HepG2 (cell line): ENCODE data around the gene CASKIN2. TPM values are rescaled to one million over a fixed set of nuclear protein-coding genes. Genes with fewer than 3 reads are reported as not detected.

ENCODE experiments used
- CHD2 ChIP-seq: IDR thresholded peaks from 2 replicates; pipeline ENCODE4 v1.6.1; 2011; ENCODE audit warnings: low read depth, low read length, improper control_type of control experiment
- ELF1 ChIP-seq: sonication (generic); formaldehyde crosslinking; IDR thresholded peaks from 2 replicates; pipeline ENCODE4 v1.4.0; 2020; ENCODE audit warnings: missing genetic modification reagents
- GABPA ChIP-seq, 2 experiments: IDR thresholded peaks; 2 replicates each; pipeline ENCODE4 v1.6.1; 2011 to 2016; ENCODE audit warnings: low read depth in 2 of 2, low read length in 1 of 2, missing biosample characterization in 1 of 2, missing genetic modification characterization in 1 of 2
- HNRNPH1 ChIP-seq: fragments of 200-400 bp; formaldehyde crosslinking; optimal IDR thresholded peaks from 2 replicates; pipeline ENCODE3; 2017; ENCODE audit warnings: mild to moderate bottlenecking, low read depth, low read length
- KMT2B ChIP-seq: IDR thresholded peaks from 2 replicates; pipeline ENCODE4 v1.6.1; 2016; ENCODE audit warnings: missing genetic modification reagents, missing compliant biosample characterization
- NFYB ChIP-seq: sonication (generic); formaldehyde crosslinking; IDR thresholded peaks from 2 replicates; pipeline ENCODE4 v1.4.0; 2020; ENCODE audit warnings: missing genetic modification reagents
- PREB ChIP-seq: sonication (generic); formaldehyde crosslinking; IDR thresholded peaks from 2 replicates; pipeline ENCODE4 v1.4.0; 2020; ENCODE audit warnings: missing genetic modification reagents
- SALL2 ChIP-seq: sonication (generic); formaldehyde crosslinking; IDR thresholded peaks from 2 replicates; pipeline ENCODE4 v1.8.1; 2023; ENCODE audit warnings: mild to moderate bottlenecking, missing genetic modification reagents, inconsistent platforms
- SP4 ChIP-seq: sonication (generic); formaldehyde crosslinking; IDR thresholded peaks from 2 replicates; pipeline ENCODE4 v1.8.1; 2023; ENCODE audit warnings: mild to moderate bottlenecking, missing genetic modification reagents
- TARDBP ChIP-seq: sonication (generic); formaldehyde crosslinking; IDR thresholded peaks from 2 replicates; pipeline ENCODE4 v1.8.0; 2022; ENCODE audit warnings: mild to moderate bottlenecking, missing genetic modification reagents
- TCF7 ChIP-seq: sonication (generic); IDR thresholded peaks from 2 replicates; pipeline ENCODE4 v1.6.1; 2016; ENCODE audit warnings: antibody characterized with exemption, low read depth
- TFAP4 ChIP-seq: sonication (generic); IDR thresholded peaks from 2 replicates; pipeline ENCODE4 v1.6.1; 2016; ENCODE audit warnings: low read depth, borderline replicate concordance
- THRA ChIP-seq: sonication (generic); formaldehyde crosslinking; IDR thresholded peaks from 2 replicates; pipeline ENCODE4 v1.4.0; 2020; ENCODE audit warnings: missing genetic modification reagents, borderline replicate concordance
- XRCC5 ChIP-seq: fragments of 200-400 bp; formaldehyde crosslinking; optimal IDR thresholded peaks from 2 replicates; pipeline ENCODE3; 2017; ENCODE audit warnings: mild to moderate bottlenecking, low read length
- YY1 ChIP-seq: IDR thresholded peaks from 2 replicates; pipeline ENCODE4 v1.6.1; 2011; ENCODE audit warnings: low read length, low read depth, moderate library complexity, mild to moderate bottlenecking; ENCODE audit not compliant: insufficient read depth, insufficient replicate concordance
- ZNF383 ChIP-seq: sonication (generic); formaldehyde crosslinking; IDR thresholded peaks from 2 replicates; pipeline ENCODE4 v1.4.0; 2020; ENCODE audit warnings: missing genetic modification reagents, mild to moderate bottlenecking, borderline replicate concordance
- ZNF7 ChIP-seq: IDR thresholded peaks from 2 replicates; pipeline ENCODE4 v1.6.1; 2016; ENCODE audit warnings: missing biosample characterization, missing genetic modification reagents
- ZNF891 ChIP-seq: sonication (generic); formaldehyde crosslinking; IDR thresholded peaks from 2 replicates; pipeline ENCODE4 v1.5.0; 2020; ENCODE audit warnings: mild to moderate bottlenecking, missing genetic modification reagents
- ZSCAN30 ChIP-seq: sonication (generic); formaldehyde crosslinking; IDR thresholded peaks from 2 replicates; pipeline ENCODE4 v1.5.0; 2020; ENCODE audit warnings: mild to moderate bottlenecking, missing genetic modification reagents
- ZSCAN31 ChIP-seq: sonication (generic); formaldehyde crosslinking; IDR thresholded peaks from 2 replicates; pipeline ENCODE4 v1.5.0; 2020; ENCODE audit warnings: low read depth, mild to moderate bottlenecking, missing genetic modification reagents
- polyA plus RNA-seq, 8 experiments: library from polyadenylated mRNA; depleted of rRNA in 3 of 8; stranded (reverse) in 7 of 8; unstranded in 1 of 8; fragments of >200 nt; fragmentation: Illumina TruSeq in 4 of 8; extraction: Trizol in 4 of 8; gene quantifications; 2 replicates each; pipeline versions ENCODE4 v1.2.1 to v1.2.3, GENCODE V29; 2011 to 2016; ENCODE audit warnings: low read depth in 4 of 8, missing spikeins in 1 of 8, mixed read lengths in 1 of 8; ENCODE audit not compliant: insufficient read depth in 1 of 8
- total RNA-seq, 5 experiments: library from RNA; depleted of rRNA; stranded (reverse); fragments of >200 nt; fragmentation: Illumina TruSeq; extraction: Trizol; gene quantifications; 2 replicates each; pipeline ENCODE4 v1.2.3, GENCODE V29; 2016; ENCODE audit warnings: low read depth in 1 of 5
- TF ChIP-seq, protein P1 (sequence below): IDR thresholded peaks from 2 replicates; pipeline ENCODE4 v1.6.1; 2016; ENCODE audit warnings: control low read depth
- TF ChIP-seq, protein P2 (sequence below): sonication (generic); formaldehyde crosslinking; IDR thresholded peaks from 2 replicates; pipeline ENCODE4 v1.4.0; 2020; ENCODE audit warnings: missing genetic modification reagents, mild to moderate bottlenecking, borderline replicate concordance

CASKIN2 gene
- total and polyA plus RNA-seq, 2 of the 13 experiments (the other 11 are each of a cell fraction or from before 2014, with no cell fraction given), result 5.2 to 7.8 TPM

DNA sequence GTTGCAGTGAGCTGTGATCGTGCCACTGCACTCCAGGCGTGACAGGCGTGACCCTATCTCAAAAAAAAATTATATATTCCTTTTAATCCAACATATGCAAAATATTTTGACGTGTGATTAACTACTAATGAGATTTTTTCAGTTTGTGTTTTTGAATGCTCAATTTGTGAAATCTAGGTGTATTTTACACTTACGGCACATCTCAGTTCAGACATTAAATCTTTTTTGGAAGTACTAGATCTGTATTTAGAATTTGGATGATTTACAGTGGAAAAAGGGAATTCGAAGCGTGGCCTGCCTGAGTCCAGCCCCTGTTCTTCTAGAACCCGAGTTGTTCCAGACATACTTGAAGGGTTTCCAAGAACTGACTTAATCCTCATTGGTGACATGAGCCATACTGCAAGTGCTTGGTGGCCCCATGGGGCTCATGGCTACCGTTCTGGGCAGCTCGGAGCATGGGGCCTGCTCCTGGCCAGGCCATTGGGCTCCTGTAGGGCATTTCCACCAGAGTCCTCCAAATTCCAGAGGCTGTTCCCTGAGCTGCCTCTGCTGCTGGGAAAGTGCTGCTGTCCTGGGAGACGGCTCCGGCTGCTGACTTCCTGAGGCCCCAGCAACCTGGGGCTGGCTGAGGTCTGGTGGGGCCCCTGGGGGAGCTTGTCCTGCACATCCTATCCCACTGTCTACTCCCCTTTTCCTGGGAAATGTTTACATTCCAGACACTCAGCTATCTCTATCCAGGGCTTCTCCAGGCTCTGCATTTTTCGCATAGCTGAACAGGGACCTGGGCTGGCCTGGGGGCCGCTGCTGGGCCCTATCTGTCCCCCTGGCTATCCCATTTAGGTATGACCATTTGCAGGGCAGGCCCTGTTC is 37.3 kb upstream of the CASKIN2 start (continued):
- TF ChIP-seq, protein P1, sequence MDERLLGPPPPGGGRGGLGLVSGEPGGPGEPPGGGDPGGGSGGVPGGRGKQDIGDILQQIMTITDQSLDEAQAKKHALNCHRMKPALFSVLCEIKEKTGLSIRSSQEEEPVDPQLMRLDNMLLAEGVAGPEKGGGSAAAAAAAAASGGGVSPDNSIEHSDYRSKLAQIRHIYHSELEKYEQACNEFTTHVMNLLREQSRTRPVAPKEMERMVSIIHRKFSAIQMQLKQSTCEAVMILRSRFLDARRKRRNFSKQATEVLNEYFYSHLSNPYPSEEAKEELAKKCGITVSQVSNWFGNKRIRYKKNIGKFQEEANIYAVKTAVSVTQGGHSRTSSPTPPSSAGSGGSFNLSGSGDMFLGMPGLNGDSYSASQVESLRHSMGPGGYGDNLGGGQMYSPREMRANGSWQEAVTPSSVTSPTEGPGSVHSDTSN, result no peak
- 0 out of 2 replicates have a peak, but pooled peaks have one; percentile 41 for TF ChIP-seq KMT2B (CRISPR knock-in tag)
- no peak for TF ChIP-seq HNRNPH1
- 0 out of 2 replicates have a peak, but pooled peaks have one; percentile 70 for TF ChIP-seq ZNF891
- no peak for TF ChIP-seq TARDBP (CRISPR knock-in tag)
- peak; percentile 82 for TF ChIP-seq THRA (CRISPR knock-in tag)
- no peak for TF ChIP-seq GABPA (IDR thresholded peaks at IDR 0.05; ENCODE audit: low read depth, low read length)
- peak; percentile 4; the same call in 1 of the 2 replicates for TF ChIP-seq GABPA (CRISPR knock-in tag; IDR thresholded peaks at IDR 0.05; ENCODE audit: low read depth)
- no peak for TF ChIP-seq TCF7
- no peak for TF ChIP-seq NFYB (CRISPR knock-in tag)
- TF ChIP-seq TFAP4, result peak; percentile 52; the same call in 1 of the 2 replicates
- TF ChIP-seq SP4 (CRISPR knock-in tag), result no peak; the same call in 1 of the 2 replicates
- peak; percentile 47; the same call in 1 of the 2 replicates for TF ChIP-seq SALL2
- no peak for TF ChIP-seq ZNF7 (CRISPR knock-in tag)
- TF ChIP-seq ZSCAN30 (CRISPR knock-in tag), result no peak
- TF ChIP-seq, protein P2, sequence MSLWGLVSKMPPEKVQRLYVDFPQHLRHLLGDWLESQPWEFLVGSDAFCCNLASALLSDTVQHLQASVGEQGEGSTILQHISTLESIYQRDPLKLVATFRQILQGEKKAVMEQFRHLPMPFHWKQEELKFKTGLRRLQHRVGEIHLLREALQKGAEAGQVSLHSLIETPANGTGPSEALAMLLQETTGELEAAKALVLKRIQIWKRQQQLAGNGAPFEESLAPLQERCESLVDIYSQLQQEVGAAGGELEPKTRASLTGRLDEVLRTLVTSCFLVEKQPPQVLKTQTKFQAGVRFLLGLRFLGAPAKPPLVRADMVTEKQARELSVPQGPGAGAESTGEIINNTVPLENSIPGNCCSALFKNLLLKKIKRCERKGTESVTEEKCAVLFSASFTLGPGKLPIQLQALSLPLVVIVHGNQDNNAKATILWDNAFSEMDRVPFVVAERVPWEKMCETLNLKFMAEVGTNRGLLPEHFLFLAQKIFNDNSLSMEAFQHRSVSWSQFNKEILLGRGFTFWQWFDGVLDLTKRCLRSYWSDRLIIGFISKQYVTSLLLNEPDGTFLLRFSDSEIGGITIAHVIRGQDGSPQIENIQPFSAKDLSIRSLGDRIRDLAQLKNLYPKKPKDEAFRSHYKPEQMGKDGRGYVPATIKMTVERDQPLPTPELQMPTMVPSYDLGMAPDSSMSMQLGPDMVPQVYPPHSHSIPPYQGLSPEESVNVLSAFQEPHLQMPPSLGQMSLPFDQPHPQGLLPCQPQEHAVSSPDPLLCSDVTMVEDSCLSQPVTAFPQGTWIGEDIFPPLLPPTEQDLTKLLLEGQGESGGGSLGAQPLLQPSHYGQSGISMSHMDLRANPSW (CRISPR knock-in tag), result peak; percentile 83; the same call in 1 of the 2 replicates
- TF ChIP-seq ZSCAN31 (CRISPR knock-in tag), result no peak; the same call in 1 of the 2 replicates
- TF ChIP-seq YY1, result no peak
- no peak for TF ChIP-seq PREB (CRISPR knock-in tag)
- TF ChIP-seq ELF1 (CRISPR knock-in tag), result peak; percentile 34; the same call in 1 of the 2 replicates
- peak; percentile 0; the same call in 1 of the 2 replicates for TF ChIP-seq ZNF383 (CRISPR knock-in tag)
- TF ChIP-seq XRCC5, result peak; percentile 88
- TF ChIP-seq CHD2, result no peak
